HepG2 (cell line): Measurements from ENCODE around the gene ARHGAP26. TPM values are rescaled to one million over a fixed set of nuclear protein-coding genes. Genes with fewer than 3 reads are reported as not detected.

ENCODE experiments used
- ELF1 ChIP-seq: sonication (generic); formaldehyde crosslinking; IDR thresholded peaks from 2 replicates; pipeline ENCODE4 v1.4.0; 2020; ENCODE audit warnings: missing genetic modification reagents
- GTF2F1 ChIP-seq: fragments of 150-350 bp; IDR thresholded peaks from 2 replicates; pipeline ENCODE4 v1.6.1; 2014; ENCODE audit warnings: low read length
- MED13 ChIP-seq: sonication (generic); formaldehyde crosslinking; IDR thresholded peaks from 2 replicates; pipeline ENCODE4 v1.5.0; 2020; ENCODE audit warnings: missing genetic modification reagents
- POLR2G ChIP-seq: fragments of 200-400 bp; formaldehyde crosslinking; IDR thresholded peaks from 2 replicates; pipeline ENCODE4 v1.6.1; 2018; ENCODE audit warnings: mild to moderate bottlenecking, low read depth, low read length, moderate library complexity
- ZFP37 ChIP-seq: sonication (generic); formaldehyde crosslinking; IDR thresholded peaks from 2 replicates; pipeline ENCODE4 v1.4.0; 2020; ENCODE audit warnings: missing genetic modification reagents, borderline replicate concordance
- ZNF17 ChIP-seq: sonication (generic); formaldehyde crosslinking; IDR thresholded peaks from 2 replicates; pipeline ENCODE4 v1.5.0; 2020; ENCODE audit warnings: mild to moderate bottlenecking, missing genetic modification reagents
- ZNF234 ChIP-seq: sonication (generic); formaldehyde crosslinking; conservative IDR thresholded peaks from 2 replicates; pipeline ENCODE4 v1.5.1; 2020; ENCODE audit warnings: mild to moderate bottlenecking, missing genetic modification reagents
- ZNF496 ChIP-seq: sonication (generic); formaldehyde crosslinking; IDR thresholded peaks from 2 replicates; pipeline ENCODE4 v1.8.1; 2023; ENCODE audit warnings: mild to moderate bottlenecking, moderate library complexity, missing genetic modification reagents; ENCODE audit not compliant: insufficient replicate concordance
- polyA plus RNA-seq, 8 experiments: library from polyadenylated mRNA; depleted of rRNA in 3 of 8; stranded (reverse) in 7 of 8; unstranded in 1 of 8; fragments of >200 nt; fragmentation: Illumina TruSeq in 4 of 8; extraction: Trizol in 4 of 8; gene quantifications; 2 replicates each; pipeline versions ENCODE4 v1.2.1 to v1.2.3, GENCODE V29; 2011 to 2016; ENCODE audit warnings: low read depth in 4 of 8, missing spikeins in 1 of 8, mixed read lengths in 1 of 8; ENCODE audit not compliant: insufficient read depth in 1 of 8
- total RNA-seq, 5 experiments: library from RNA; depleted of rRNA; stranded (reverse); fragments of >200 nt; fragmentation: Illumina TruSeq; extraction: Trizol; gene quantifications; 2 replicates each; pipeline ENCODE4 v1.2.3, GENCODE V29; 2016; ENCODE audit warnings: low read depth in 1 of 5
- TF ChIP-seq, protein P1 (sequence below): sonication (generic); formaldehyde crosslinking; IDR thresholded peaks from 2 replicates; pipeline ENCODE4 v1.4.0; 2020; ENCODE audit warnings: missing genetic modification reagents
- TF ChIP-seq, protein P2 (sequence below): IDR thresholded peaks from 2 replicates; pipeline ENCODE4 v1.4.0; 2020; ENCODE audit warnings: mild to moderate bottlenecking, missing genetic modification reagents
- TF ChIP-seq, protein P3 (sequence below): sonication (generic); formaldehyde crosslinking; IDR thresholded peaks from 2 replicates; pipeline ENCODE4 v1.4.0; 2020; ENCODE audit warnings: missing genetic modification reagents
- TF ChIP-seq, protein P4 (sequence below): IDR thresholded peaks from 2 replicates; pipeline ENCODE4 v1.6.1; 2012; ENCODE audit warnings: low read depth, low read length, improper control_type of control experiment

The ARHGAP26 gene
- total and polyA plus RNA-seq, 2 of the 13 experiments (the other 11 are each of a cell fraction or from before 2014, with no cell fraction given) = 9.6 to 18.2 TPM

DNA sequence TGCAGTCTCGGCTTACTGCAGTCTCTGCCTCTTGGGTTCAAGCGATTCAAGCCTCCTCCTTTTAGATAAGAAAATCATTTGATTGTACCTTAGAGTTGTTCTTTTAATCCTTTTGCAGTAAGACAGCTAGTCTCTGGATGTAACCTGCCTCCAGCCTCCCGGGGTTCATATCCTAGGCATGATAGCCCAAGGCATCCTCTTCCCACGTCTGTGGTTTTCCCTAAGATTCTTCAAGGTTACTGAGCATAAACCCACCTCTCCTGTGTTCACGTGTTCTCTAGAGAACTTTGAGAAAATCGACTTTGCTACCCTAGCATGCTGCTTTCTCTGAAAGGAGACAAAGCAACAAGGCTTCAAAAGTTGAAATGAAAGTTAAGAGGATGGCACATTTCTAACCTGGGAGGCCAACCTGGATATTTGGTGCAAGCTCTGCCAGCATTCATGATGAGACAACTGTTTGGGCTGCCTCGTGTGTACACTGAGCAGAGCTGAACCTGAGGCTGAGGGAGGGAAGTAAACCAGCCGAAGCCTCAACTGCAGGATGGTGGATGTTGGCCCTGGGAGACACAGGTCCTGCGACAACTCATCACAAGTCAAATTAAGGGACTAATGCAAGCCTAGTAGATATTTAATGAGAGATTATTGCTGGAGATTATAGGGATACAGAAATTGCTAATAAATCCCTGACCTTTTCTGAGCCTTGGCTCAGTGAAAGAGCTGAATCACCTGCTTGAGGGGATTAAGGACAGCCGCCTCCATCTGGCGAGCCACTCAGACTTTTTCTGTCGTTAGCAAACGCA, 261.8 kb downstream of the ARHGAP26 start (continued):
- TF ChIP-seq, protein P1, sequence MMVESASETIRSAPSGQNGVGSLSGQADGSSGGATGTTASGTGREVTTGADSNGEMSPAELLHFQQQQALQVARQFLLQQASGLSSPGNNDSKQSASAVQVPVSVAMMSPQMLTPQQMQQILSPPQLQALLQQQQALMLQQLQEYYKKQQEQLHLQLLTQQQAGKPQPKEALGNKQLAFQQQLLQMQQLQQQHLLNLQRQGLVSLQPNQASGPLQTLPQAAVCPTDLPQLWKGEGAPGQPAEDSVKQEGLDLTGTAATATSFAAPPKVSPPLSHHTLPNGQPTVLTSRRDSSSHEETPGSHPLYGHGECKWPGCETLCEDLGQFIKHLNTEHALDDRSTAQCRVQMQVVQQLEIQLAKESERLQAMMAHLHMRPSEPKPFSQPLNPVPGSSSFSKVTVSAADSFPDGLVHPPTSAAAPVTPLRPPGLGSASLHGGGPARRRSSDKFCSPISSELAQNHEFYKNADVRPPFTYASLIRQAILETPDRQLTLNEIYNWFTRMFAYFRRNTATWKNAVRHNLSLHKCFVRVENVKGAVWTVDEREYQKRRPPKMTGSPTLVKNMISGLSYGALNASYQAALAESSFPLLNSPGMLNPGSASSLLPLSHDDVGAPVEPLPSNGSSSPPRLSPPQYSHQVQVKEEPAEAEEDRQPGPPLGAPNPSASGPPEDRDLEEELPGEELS (CRISPR knock-in tag) = no peak
- TF ChIP-seq ZFP37 (CRISPR knock-in tag) (no peak), GTF2F1 (no peak), ELF1 (CRISPR knock-in tag) (no peak), ZNF496 (CRISPR knock-in tag) (no peak), POLR2G (no peak), ZNF17 (CRISPR knock-in tag) (no peak), ZNF234 (CRISPR knock-in tag) (no peak), MED13 (CRISPR knock-in tag) (no peak)
- TF ChIP-seq, protein P2, sequence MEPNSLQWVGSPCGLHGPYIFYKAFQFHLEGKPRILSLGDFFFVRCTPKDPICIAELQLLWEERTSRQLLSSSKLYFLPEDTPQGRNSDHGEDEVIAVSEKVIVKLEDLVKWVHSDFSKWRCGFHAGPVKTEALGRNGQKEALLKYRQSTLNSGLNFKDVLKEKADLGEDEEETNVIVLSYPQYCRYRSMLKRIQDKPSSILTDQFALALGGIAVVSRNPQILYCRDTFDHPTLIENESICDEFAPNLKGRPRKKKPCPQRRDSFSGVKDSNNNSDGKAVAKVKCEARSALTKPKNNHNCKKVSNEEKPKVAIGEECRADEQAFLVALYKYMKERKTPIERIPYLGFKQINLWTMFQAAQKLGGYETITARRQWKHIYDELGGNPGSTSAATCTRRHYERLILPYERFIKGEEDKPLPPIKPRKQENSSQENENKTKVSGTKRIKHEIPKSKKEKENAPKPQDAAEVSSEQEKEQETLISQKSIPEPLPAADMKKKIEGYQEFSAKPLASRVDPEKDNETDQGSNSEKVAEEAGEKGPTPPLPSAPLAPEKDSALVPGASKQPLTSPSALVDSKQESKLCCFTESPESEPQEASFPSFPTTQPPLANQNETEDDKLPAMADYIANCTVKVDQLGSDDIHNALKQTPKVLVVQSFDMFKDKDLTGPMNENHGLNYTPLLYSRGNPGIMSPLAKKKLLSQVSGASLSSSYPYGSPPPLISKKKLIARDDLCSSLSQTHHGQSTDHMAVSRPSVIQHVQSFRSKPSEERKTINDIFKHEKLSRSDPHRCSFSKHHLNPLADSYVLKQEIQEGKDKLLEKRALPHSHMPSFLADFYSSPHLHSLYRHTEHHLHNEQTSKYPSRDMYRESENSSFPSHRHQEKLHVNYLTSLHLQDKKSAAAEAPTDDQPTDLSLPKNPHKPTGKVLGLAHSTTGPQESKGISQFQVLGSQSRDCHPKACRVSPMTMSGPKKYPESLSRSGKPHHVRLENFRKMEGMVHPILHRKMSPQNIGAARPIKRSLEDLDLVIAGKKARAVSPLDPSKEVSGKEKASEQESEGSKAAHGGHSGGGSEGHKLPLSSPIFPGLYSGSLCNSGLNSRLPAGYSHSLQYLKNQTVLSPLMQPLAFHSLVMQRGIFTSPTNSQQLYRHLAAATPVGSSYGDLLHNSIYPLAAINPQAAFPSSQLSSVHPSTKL (CRISPR knock-in tag) = no peak
- TF ChIP-seq, protein P3, sequence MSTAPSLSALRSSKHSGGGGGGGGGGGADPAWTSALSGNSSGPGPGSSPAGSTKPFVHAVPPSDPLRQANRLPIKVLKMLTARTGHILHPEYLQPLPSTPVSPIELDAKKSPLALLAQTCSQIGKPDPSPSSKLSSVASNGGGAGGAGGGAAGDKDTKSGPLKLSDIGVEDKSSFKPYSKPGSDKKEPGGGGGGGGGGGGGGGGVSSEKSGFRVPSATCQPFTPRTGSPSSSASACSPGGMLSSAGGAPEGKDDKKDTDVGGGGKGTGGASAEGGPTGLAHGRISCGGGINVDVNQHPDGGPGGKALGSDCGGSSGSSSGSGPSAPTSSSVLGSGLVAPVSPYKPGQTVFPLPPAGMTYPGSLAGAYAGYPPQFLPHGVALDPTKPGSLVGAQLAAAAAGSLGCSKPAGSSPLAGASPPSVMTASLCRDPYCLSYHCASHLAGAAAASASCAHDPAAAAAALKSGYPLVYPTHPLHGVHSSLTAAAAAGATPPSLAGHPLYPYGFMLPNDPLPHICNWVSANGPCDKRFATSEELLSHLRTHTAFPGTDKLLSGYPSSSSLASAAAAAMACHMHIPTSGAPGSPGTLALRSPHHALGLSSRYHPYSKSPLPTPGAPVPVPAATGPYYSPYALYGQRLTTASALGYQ (CRISPR knock-in tag) = no peak
- TF ChIP-seq, protein P4, sequence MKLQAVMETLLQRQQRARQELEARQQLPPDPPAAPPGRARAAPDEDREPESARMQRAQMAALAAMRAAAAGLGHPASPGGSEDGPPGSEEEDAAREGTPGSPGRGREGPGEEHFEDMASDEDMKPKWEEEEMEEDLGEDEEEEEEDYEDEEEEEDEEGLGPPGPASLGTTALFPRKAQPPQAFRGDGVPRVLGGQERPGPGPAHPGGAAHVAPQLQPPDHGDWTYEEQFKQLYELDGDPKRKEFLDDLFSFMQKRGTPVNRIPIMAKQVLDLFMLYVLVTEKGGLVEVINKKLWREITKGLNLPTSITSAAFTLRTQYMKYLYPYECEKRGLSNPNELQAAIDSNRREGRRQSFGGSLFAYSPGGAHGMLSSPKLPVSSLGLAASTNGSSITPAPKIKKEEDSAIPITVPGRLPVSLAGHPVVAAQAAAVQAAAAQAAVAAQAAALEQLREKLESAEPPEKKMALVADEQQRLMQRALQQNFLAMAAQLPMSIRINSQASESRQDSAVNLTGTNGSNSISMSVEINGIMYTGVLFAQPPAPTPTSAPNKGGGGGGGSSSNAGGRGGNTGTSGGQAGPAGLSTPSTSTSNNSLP = no peak
